HG03378 (cell line): Measurements from ENCODE around the gene SELENOW.
"Not testable (repeated sequence)": the region's sequence is repeated elsewhere in the genome, so short reads cannot be mapped to it uniquely, and the experiment has no call there.

Experiments used
- ATAC-seq: cut with Tn5 transposase; IDR thresholded peaks from one replicate; pipeline ENCODE4 v1.9.1; 2021; ENCODE audit warnings: mild to moderate bottlenecking, moderate library complexity; ENCODE audit not compliant: unreplicated experiment

SELENOW gene

GRCh38 chr19:47780215-47780551, 1.7 kb downstream of the SELENOW start:
- ATAC-seq = no peak

DNA sequence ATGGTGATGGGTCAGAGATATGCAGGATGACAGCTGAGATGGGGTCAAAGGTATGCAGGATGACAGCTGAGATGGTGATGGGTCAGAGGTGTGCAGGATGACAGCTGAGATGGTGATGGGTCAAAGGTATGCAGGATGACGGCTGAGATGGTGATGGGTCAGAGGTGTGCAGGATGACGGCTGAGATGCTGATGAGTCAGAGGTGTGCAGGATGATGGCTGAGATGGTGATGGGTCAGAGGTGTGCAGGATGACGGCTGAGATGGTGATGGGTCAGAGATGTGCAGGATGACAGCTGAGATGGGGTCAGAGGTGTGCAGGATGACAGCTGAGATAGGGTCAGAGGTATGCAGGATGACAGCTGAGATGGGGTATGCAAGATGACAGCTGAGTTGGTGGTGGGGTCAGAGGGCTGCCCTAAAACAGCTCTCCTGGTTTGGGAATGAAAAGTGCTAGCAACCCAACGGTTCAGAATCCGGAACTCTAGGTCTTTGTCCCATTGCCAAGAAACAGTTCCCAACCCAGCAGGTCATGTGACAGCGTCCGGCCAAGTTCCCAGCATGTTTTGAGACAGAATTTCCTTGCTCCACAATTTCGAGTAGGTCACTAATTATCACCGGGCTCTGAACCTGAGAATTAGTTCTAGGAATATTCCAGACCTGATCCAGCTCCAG, 3.2 kb downstream of the SELENOW start:
- no peak for ATAC-seq

GRCh38 chr19:47786566-47786965, 8.1 kb downstream of the SELENOW start:
- no peak for ATAC-seq

GRCh38 chr19:47787307-47787706, 8.8 kb downstream of the SELENOW start:
- ATAC-seq = not testable (repeated sequence)

DNA sequence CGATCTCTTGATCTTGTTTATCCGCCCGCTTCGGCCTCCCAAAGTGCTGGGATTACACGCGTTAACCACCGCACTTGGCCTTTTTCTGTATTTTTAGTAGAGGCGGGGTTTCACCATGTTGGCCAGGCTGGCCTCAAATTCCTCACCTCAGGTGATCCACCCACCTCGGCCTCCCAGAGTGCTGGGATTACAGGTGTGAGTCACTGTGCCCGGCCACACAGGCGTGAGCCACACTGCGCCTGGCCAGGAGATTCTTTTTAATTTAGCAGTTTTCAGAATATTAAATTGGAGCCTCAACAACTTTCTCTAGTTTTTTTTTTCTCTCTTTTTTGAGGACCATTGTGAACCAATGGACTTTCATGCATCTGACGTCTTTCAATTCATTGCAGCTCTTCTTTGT, 11.3 kb downstream of the SELENOW start:
- ATAC-seq = not testable (repeated sequence)

GRCh38 chr19:47790398-47790814, 11.9 kb downstream of the SELENOW start:
- no peak for ATAC-seq

GRCh38 chr19:47792616-47793015, 14.1 kb downstream of the SELENOW start:
- no peak for ATAC-seq

DNA sequence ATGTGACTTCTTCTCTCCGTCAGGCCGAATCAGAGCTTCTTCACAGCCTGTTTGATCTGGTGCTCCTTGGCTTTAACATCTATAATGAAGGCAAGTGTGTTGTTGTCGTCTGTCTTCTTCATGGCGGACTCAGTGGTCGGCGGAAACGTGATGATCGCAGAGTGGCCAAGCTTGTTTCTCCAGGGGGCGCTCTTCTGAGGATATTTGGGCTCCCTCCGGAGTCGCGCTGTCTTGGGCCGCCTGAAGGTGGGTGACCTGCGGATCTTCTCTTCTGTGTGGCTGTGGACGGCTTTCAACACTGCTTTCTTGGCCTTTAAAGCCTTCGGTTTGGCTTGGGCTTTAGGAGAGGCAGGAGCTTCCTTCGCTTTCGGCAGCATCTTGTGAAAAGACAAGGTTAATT, 16.0 kb downstream of the SELENOW start:
- ATAC-seq = no peak

DNA sequence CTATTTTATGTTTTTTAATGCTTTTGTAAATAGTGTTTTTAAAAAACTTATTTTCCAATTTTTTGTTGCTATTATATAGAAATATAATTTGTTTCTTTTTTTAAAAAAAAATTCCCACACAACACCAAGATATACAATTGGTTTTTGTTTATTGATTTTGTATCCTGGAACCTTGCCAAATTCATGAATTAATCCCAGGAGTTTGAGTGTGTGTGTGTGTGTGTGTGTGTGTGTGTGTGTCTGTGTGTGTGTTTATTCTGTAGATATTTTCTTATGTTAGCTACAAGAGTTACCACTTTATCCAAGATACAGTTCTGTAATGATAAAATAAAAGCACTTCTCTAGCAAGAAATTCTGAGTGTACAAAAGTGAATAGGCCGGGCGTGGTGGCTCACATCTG, 18.3 kb downstream of the SELENOW start:
- no peak for ATAC-seq

DNA sequence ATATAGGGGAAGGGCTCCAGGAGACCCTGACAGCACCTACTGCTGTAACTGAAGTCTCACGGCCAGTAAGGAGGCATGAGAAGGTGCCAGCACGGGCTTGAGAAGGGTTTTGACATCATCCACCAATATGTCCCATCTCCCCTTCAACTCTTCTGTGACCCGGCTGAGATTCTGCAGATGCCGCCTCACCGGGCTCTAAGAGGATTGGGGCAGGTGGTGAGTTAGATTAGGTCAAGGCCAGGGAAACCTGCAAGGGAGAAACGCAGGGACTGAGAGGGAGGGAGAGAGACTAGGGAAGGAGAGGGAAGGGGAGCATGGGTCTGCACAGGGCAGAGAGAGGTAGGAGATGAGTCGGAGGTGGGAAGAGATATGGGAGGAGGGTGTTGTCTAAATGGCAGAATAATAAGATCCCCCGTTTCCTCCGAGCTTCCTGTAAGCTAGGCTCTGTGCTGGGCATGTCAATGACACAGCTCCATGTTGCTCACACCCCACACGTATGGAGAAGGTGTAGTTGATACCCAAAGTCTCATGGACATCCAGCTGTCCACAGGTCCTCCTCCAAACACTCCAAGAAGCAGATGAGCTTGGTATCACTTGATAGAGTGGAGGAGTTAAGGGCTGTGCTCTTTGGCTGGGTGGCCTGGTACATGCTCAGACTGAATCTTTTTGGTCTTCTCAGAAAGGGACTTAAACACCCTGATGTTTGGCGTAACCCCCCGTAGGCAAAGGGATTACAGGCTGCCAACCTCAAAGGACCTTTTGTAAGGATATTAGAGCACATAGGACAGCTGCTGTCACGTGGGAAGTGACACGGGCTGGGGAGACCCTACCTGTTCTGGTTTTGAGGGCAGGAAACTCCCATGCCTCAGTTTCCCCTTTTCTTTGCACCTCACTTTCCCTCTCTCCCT, 19.7 kb downstream of the SELENOW start:
- no peak for ATAC-seq

DNA sequence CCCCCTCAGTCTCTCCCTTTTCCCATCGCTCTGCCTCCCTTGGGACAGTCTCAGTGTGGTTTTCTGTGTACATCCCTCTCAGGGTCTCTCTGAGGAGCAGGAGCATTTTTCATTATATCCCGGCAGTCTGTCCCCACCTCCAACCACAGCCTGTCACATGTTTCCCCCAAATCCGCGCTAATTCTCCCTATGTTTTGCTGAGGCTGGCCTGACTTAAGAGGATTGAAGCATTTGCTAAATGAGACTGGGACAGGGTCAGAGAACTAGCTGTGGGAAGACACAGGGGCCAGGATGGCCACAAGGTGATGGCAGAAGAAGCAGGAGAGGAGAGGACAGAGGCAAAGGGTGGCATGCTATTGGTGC, 20.4 kb downstream of the SELENOW start:
- ATAC-seq = no peak

DNA sequence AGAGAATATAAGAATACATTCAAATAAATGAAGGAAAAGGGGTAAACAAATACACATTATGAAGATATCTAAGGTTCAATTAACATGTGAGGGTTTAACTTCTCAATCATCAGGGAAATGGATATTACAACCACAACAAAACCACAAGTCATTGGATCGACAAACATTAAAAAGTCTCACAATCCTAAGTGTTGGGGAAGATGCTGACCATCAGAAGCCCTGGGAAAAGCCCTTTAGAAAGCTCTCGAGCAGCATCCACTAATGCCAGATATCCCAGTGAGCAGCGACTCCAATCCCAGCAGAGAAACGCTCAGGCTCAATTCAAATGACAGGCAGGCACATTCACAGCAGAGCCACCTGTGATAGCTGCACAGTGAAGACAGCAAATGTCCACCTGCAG, 22.8 kb downstream of the SELENOW start:
- ATAC-seq = no peak

GRCh38 chr19:47802521-47803043, 24.1 kb downstream of the SELENOW start:
- ATAC-seq = no peak

DNA sequence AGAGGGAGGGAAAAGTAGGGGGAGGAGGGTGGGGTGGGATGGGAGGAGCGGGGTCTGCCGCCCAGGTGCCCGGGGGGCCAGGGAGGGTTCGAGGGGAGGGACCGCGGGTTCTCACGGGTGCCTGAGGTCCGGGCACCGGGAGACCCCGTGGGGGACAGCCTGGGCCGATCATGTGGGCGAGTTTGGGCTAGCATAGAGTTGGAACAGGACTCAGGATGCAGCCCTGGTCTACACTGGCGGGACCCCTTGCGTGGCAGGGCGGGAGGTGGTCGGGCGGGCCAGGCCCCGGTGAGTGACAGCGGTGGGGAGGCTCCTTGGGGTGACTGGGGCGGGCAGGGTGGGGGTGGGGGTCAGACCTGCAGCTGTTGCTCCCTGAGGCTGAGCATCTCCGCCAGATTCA, 24.6 kb downstream of the SELENOW start:
- not testable (repeated sequence) for ATAC-seq

DNA sequence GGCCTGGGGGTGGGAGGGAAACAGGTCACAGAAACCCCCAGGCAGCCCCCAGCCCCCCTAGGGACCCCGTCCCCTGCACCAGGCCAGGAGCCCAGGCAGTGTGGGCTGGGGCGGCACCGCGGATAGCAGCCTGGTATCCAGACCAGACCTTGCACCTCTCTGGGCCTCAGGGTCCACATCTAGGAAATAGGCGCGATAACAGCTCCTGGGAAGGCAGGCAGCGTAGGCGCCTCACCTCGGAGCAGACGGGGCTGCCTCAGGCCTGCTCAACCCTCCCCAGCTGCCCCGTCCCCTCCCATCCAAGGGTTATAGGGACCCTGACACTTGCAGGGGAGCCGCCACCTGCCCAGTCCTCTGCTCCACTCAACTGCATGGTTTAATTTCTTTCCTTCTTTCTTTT, 25.2 kb downstream of the SELENOW start:
- ATAC-seq = not testable (repeated sequence)

DNA sequence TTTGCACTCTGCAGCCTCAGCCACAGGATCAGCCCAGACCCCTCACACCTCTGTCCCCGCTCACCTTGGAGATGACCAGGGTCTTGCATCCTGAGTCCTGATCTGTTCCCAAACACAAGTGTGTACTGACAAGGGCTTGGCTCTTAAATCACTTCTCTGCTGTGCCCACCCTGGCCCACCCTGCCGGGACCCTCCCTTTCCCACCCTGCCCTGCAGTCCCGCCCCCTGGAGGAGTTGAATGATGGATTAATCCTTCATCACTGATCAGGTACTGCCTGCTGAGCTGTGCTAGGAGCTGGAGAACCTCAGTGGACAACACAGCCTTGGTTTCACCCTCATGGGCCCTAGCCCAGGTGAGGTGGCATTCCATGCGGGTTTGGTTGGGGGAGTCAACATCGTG, 25.9 kb downstream of the SELENOW start, which contains the start of gene TPRX1:
Gene TPRX1 (minus strand): TSS at position 101 of the 400 bp plus-strand sequence. CDS start 12 bp downstream, at position 89.
- not testable (repeated sequence) for ATAC-seq

GRCh38 chr19:47805313-47805712, 26.8 kb downstream of the SELENOW start:
- ATAC-seq = no peak

GRCh38 chr19:47806435-47806834, 27.9 kb downstream of the SELENOW start:
- ATAC-seq = no peak

GRCh38 chr19:47813304-47813994, 34.9 kb downstream of the SELENOW start:
- ATAC-seq = no peak

- no peak for ATAC-seq
Observed at GRCh38 chr19:47813995-47814328, 35.5 kb downstream of the SELENOW start.

- not testable (repeated sequence) for ATAC-seq
Observed at GRCh38 chr19:47816270-47816669, 37.8 kb downstream of the SELENOW start.
